H9 (cell line): ENCODE data around the gene TMEM106B. TPM values are rescaled to one million over a fixed set of nuclear protein-coding genes. Genes with fewer than 3 reads are reported as not detected.

Experiments
- DNase-seq: peaks from one replicate; pipeline ENCODE4 v3.0.0-alpha.2; 2017
- H2AFZ ChIP-seq: one replicate; pipeline ENCODE4 v1.6.1; 2013; ENCODE audit warnings: mild to moderate bottlenecking, low read length, control low read depth, moderate library complexity
- H2AK5ac ChIP-seq: 2 replicates; pipeline ENCODE4 v1.6.1; 2013; ENCODE audit warnings: low read length, control low read depth, mixed read lengths; ENCODE audit not compliant: insufficient read length
- H2BK120ac ChIP-seq: one replicate; pipeline ENCODE4 v1.6.1; 2013; ENCODE audit warnings: low read depth, mild to moderate bottlenecking, low read length, control low read depth, inconsistent platforms; ENCODE audit not compliant: poor library complexity, severe bottlenecking
- H2BK12ac ChIP-seq: 2 replicates; pipeline ENCODE4 v1.6.1; 2013; ENCODE audit warnings: low read length, control low read depth, mixed read lengths, low read depth; ENCODE audit not compliant: insufficient read length
- H2BK15ac ChIP-seq: 2 replicates; pipeline ENCODE4 v1.6.1; 2013; ENCODE audit warnings: low read depth, low read length, control low read depth
- H2BK20ac ChIP-seq: one replicate; pipeline ENCODE4 v1.6.1; 2013; ENCODE audit warnings: low read depth, mild to moderate bottlenecking, low read length, control low read depth, inconsistent platforms; ENCODE audit not compliant: poor library complexity, severe bottlenecking
- H2BK5ac ChIP-seq: 2 replicates; pipeline ENCODE4 v1.6.1; 2013; ENCODE audit warnings: low read length, control low read depth, mixed read lengths; ENCODE audit not compliant: insufficient read length
- H3K14ac ChIP-seq: 2 replicates; pipeline ENCODE4 v1.6.1; 2013; ENCODE audit warnings: low read length, control low read depth; ENCODE audit not compliant: insufficient read depth
- H3K18ac ChIP-seq: 2 replicates; pipeline ENCODE4 v1.6.1; 2013; ENCODE audit warnings: low read depth, mild to moderate bottlenecking, mixed read lengths, low read length, control low read depth; ENCODE audit not compliant: insufficient read length
- H3K23ac ChIP-seq: 2 replicates; pipeline ENCODE4 v1.6.1; 2013; ENCODE audit warnings: low read length, control low read depth, mixed read lengths, low read depth; ENCODE audit not compliant: insufficient read length
- H3K23me2 ChIP-seq: 2 replicates; pipeline ENCODE4 v1.6.1; 2013; ENCODE audit warnings: low read depth, mild to moderate bottlenecking, mixed read lengths, low read length, control low read depth; ENCODE audit not compliant: insufficient read length, poor library complexity, severe bottlenecking
- H3K27ac ChIP-seq: 2 replicates; pipeline ENCODE4 v1.5.1; 2013; ENCODE audit warnings: low read length, control low read depth, mixed read lengths, low read depth; ENCODE audit not compliant: insufficient read length
- H3K27me3 ChIP-seq: 2 replicates; pipeline ENCODE4 v1.6.1; 2013; ENCODE audit warnings: low read length, control low read depth, inconsistent platforms; ENCODE audit not compliant: insufficient read depth
- H3K4ac ChIP-seq: 2 replicates; pipeline ENCODE4 v1.6.1; 2013; ENCODE audit warnings: low read depth, mild to moderate bottlenecking, control low read depth, inconsistent platforms, low read length, moderate library complexity
- H3K4me1 ChIP-seq: 2 replicates; pipeline ENCODE4 v1.6.1; 2013; ENCODE audit warnings: low read length, control low read depth, inconsistent platforms; ENCODE audit not compliant: insufficient read depth
- H3K4me2 ChIP-seq: 2 replicates; pipeline ENCODE4 v1.6.1; 2013; ENCODE audit warnings: low read length, control low read depth, mixed read lengths; ENCODE audit not compliant: insufficient read length, insufficient read depth
- H3K56ac ChIP-seq: 2 replicates; pipeline ENCODE4 v1.6.1; 2013; ENCODE audit warnings: low read depth, mild to moderate bottlenecking, mixed read lengths, low read length, control low read depth; ENCODE audit not compliant: insufficient read length
- H3K79me1 ChIP-seq: 2 replicates; pipeline ENCODE4 v1.6.1; 2013; ENCODE audit warnings: low read depth, mild to moderate bottlenecking, moderate library complexity, low read length, control low read depth, inconsistent platforms; ENCODE audit not compliant: insufficient read depth, poor library complexity, severe bottlenecking
- H3K79me2 ChIP-seq: 2 replicates; pipeline ENCODE4 v1.6.1; 2013; ENCODE audit warnings: low read length, control low read depth, inconsistent platforms; ENCODE audit not compliant: insufficient read depth
- H3K9ac ChIP-seq: 2 replicates; pipeline ENCODE4 v1.6.1; 2013; ENCODE audit warnings: low read length, control low read depth, mixed read lengths; ENCODE audit not compliant: insufficient read length; ENCODE audit errors: extremely low read depth
- H3K9me3 ChIP-seq: one replicate; pipeline ENCODE4 v1.6.1; 2013; ENCODE audit warnings: low read depth, low read length, inconsistent platforms; ENCODE audit not compliant: control insufficient read depth
- H3T11ph ChIP-seq: one replicate; pipeline ENCODE4 v1.6.1; 2013; ENCODE audit warnings: mild to moderate bottlenecking, low read length, control low read depth, inconsistent platforms
- H4K20me1 ChIP-seq: one replicate; pipeline ENCODE4 v1.6.1; 2013; ENCODE audit not compliant: control insufficient read depth, insufficient read length, insufficient read depth
- H4K5ac ChIP-seq: 2 replicates; pipeline ENCODE4 v1.6.1; 2013; ENCODE audit warnings: low read depth, mild to moderate bottlenecking, mixed read lengths, low read length, control low read depth; ENCODE audit not compliant: insufficient read length
- H4K8ac ChIP-seq: replicated peaks from 2 replicates; pipeline ENCODE4 v1.6.1; 2013; ENCODE audit warnings: low read length, control low read depth, mixed read lengths, low read depth; ENCODE audit not compliant: insufficient read length
- H4K91ac ChIP-seq: 2 replicates; pipeline ENCODE4 v1.6.1; 2013; ENCODE audit warnings: low read depth, mild to moderate bottlenecking, moderate library complexity, mixed read lengths, low read length, control low read depth; ENCODE audit not compliant: insufficient read length
- H3K27ac Mint-ChIP-seq, 3 experiments: 2 replicates in 2 of 3; 3 replicates in 1 of 3; pipeline ENCODE4 v1.8.0; 2020 to 2021; ENCODE audit warnings: mixed read lengths in 3 of 3, mild to moderate bottlenecking in 1 of 3, moderate library complexity in 1 of 3
- H3K27me3 Mint-ChIP-seq: 2 replicates; pipeline ENCODE4 v1.8.0; 2021; ENCODE audit warnings: low read depth, mild to moderate bottlenecking, moderate library complexity, mixed read lengths
- H3K36me3 Mint-ChIP-seq, 3 experiments: 2 replicates in 2 of 3; 3 replicates in 1 of 3; pipeline ENCODE4 v1.8.0; 2020 to 2021; ENCODE audit warnings: low read depth in 3 of 3, mixed read lengths in 3 of 3; ENCODE audit not compliant: insufficient read depth in 1 of 3
- H3K4me1 Mint-ChIP-seq, 2 experiments: 2 replicates each; pipeline ENCODE4 v1.8.0; 2020; ENCODE audit warnings: mixed read lengths in 2 of 2
- H3K4me3 Mint-ChIP-seq, 2 experiments: 2 replicates in 1 of 2; 3 replicates in 1 of 2; pipeline ENCODE4 v1.8.0; 2020 to 2021; ENCODE audit warnings: mild to moderate bottlenecking in 2 of 2, mixed read lengths in 2 of 2, moderate library complexity in 1 of 2
- H3K9me3 Mint-ChIP-seq, 2 experiments: 2 replicates in 1 of 2; 3 replicates in 1 of 2; pipeline ENCODE4 v1.8.0; 2020; ENCODE audit warnings: mild to moderate bottlenecking in 2 of 2, mixed read lengths in 2 of 2, moderate library complexity in 1 of 2
- CTCF ChIP-seq: fragments of 200-600 bp; sonication (generic); conservative IDR thresholded peaks from 3 replicates; pipeline ENCODE4 v1.8.0; 2021; ENCODE audit warnings: antibody characterized with exemption, mild to moderate bottlenecking
- WGBS: extraction: QIAGEN DNeasy Blood & Tissue Kit; methylation state at CpG from one replicate; pipeline ENCODE4 v1.1.7; 2013; ENCODE audit warnings: missing lambda C conversion rate, low lambda C conversion rate, mixed read lengths; ENCODE audit not compliant: insufficient read length; ENCODE audit errors: extremely low coverage; 5-methylcytosine and 5-hydroxymethylcytosine counted together
- total RNA-seq: library from RNA; stranded (reverse); gene quantifications from 2 replicates; pipeline ENCODE4 v1.2.1, GENCODE V29; 2021

The TMEM106B gene
- total RNA-seq, 1 experiment from 2014 or later: 28.4 TPM

DNA sequence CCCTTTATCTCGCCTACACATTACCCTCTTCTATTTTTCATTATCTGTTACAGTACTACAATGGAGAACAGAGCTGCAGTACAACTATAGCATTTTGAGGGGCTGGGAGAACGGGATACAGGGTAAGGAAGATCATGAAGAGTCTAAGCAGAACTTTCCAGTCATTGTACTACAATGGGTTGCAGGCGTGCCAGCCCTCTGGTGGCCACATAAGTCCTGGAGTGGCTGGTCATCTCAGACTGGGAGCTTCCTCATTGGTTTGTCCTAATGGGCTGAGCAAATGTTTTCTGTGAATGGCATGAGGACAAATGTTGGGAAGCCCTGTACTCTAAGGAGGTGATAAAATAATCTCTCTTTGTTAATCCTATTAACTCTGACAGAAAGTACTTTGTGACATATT lies 33.0 kb downstream of the TMEM106B start:
- no CpG with 5 or more reads among the region's 3 CpGs for WGBS
- Histone ChIP-seq H3K9ac (no peak overlapping the region), H3K79me1 (no peaks in the 10 kb centered on the region), H3K56ac (no peak overlapping the region), H3K4me2 (no peak overlapping the region), H3K9me3 (no peaks in the 10 kb centered on the region), H3K23ac (no peak overlapping the region), H2AK5ac (no peak overlapping the region), H2BK120ac (no peak overlapping the region), H3K79me2 (no peaks in the 10 kb centered on the region), H4K91ac (no peak overlapping the region), H3K18ac (no peak overlapping the region), H3K27ac (no peak overlapping the region), H4K20me1 (no peaks in the 10 kb centered on the region), H2BK20ac (no peak overlapping the region), H2AFZ (no peak overlapping the region), H3K4ac (no peak overlapping the region), H2BK15ac (no peak overlapping the region), H3K27me3 (no peaks in the 10 kb centered on the region), H4K5ac (no peak overlapping the region), H2BK5ac (no peak overlapping the region), H3T11ph (no peak overlapping the region), H2BK12ac (no peak overlapping the region), H3K14ac (no peak overlapping the region), H4K8ac (no peak overlapping the region), H3K4me1 (no peaks in the 10 kb centered on the region), H3K23me2 (no peaks in the 10 kb centered on the region)
- Mint-ChIP-seq H3K36me3 (peaks cover 0 to 13% (median 0%) of the 10 kb centered on the region in 3 experiments; a peak in 3 of 7 replicates), H3K4me1 (peaks cover 0 to 11% of the 10 kb centered on the region in 2 experiments; a peak in 3 of 4 replicates), H3K4me3 (no peak overlapping the region), H3K27ac (no peak overlapping the region), H3K27me3 (no peaks in the 10 kb centered on the region), H3K9me3 (peaks cover 3 to 5% of the 10 kb centered on the region in 2 experiments; a peak in 3 of 5 replicates)
- peak; percentile 72 for TF ChIP-seq CTCF
- peak; percentile 69 for DNase-seq
